WERI-Rb-1 (cell line): ENCODE measurements around the gene ABI3.
"Not testable (repeated sequence)": the region's sequence is repeated elsewhere in the genome, so short reads cannot be mapped to it uniquely, and the experiment has no call there.

Experiments used
- DNase-seq: peaks from one replicate; pipeline ENCODE4 v3.0.0-alpha.2; 2020
- H3K27ac ChIP-seq: fragments of 250-450 bp; sonication (Bioruptor Pico); 2 replicates; pipeline ENCODE4 v1.5.1; 2020; ENCODE audit warnings: mild to moderate bottlenecking, moderate library complexity
- H3K27me3 ChIP-seq: fragments of 250-450 bp; sonication (Bioruptor Pico); 2 replicates; pipeline ENCODE4 v1.5.1; 2021; ENCODE audit warnings: mild to moderate bottlenecking, low read depth, moderate library complexity; ENCODE audit not compliant: insufficient read depth, severe bottlenecking
- H3K36me3 ChIP-seq: fragments of 250-450 bp; sonication (Bioruptor Pico); 2 replicates; pipeline ENCODE4 v1.5.1; 2020; ENCODE audit warnings: mild to moderate bottlenecking, moderate library complexity
- H3K4me3 ChIP-seq: 2 replicates; pipeline ENCODE4 v1.5.1; 2011; ENCODE audit warnings: low read depth, mild to moderate bottlenecking, control low read depth, low read length
- H3K9me3 ChIP-seq: fragments of 250-450 bp; sonication (Bioruptor Pico); 2 replicates; pipeline ENCODE4 v1.5.1; 2021; ENCODE audit warnings: mild to moderate bottlenecking, moderate library complexity; ENCODE audit not compliant: severe bottlenecking
- CTCF ChIP-seq: IDR thresholded peaks from 2 replicates; pipeline ENCODE4 v1.5.1; 2011; ENCODE audit warnings: low read depth, mild to moderate bottlenecking, control low read depth, inconsistent platforms, low read length

The ABI3 gene

GRCh38 chr17:49180303-49180702 lies 30.2 kb upstream of the ABI3 start:
- DNase-seq = peak; percentile 82
- no peak overlapping the region for H3K4me3 ChIP-seq
- peak; percentile 88 for TF ChIP-seq CTCF
- H3K27ac ChIP-seq = no peak overlapping the region
- no peaks in the 10 kb centered on the region for H3K27me3 ChIP-seq
- H3K9me3 ChIP-seq = peaks cover 34% of the 10 kb centered on the region
- H3K36me3 ChIP-seq = no peaks in the 10 kb centered on the region

GRCh38 chr17:49180998-49181635 lies 29.4 kb upstream of the ABI3 start:
- DNase-seq = no peak
- no peak overlapping the region for H3K27ac ChIP-seq
- H3K4me3 ChIP-seq = no peak overlapping the region
- H3K36me3 ChIP-seq = no peaks in the 10 kb centered on the region
- no peaks in the 10 kb centered on the region for H3K27me3 ChIP-seq
- peaks cover 33% of the 10 kb centered on the region for H3K9me3 ChIP-seq
- TF ChIP-seq CTCF = no peak

GRCh38 chr17:49183341-49183740 lies 27.2 kb upstream of the ABI3 start:
- peaks cover 26% of the 10 kb centered on the region for H3K9me3 ChIP-seq
- H3K4me3 ChIP-seq = no peak overlapping the region
- H3K27me3 ChIP-seq = no peaks in the 10 kb centered on the region
- no peaks in the 10 kb centered on the region for H3K36me3 ChIP-seq
- no peak for DNase-seq
- no peak overlapping the region for H3K27ac ChIP-seq
- no peak for TF ChIP-seq CTCF

- no peaks in the 10 kb centered on the region for H3K27me3 ChIP-seq
- no peaks in the 10 kb centered on the region for H3K36me3 ChIP-seq
- no peak for DNase-seq
- H3K27ac ChIP-seq = no peak overlapping the region
- no peak for TF ChIP-seq CTCF
- H3K9me3 ChIP-seq = peaks cover 26% of the 10 kb centered on the region
- no peak overlapping the region for H3K4me3 ChIP-seq
These were observed 26.7 kb upstream of the ABI3 start for GRCh38 chr17:49183801-49184200.

- H3K4me3 ChIP-seq, H3K27me3 ChIP-seq, DNase-seq, H3K36me3 ChIP-seq, H3K27ac ChIP-seq: not testable (repeated sequence)
- H3K9me3 ChIP-seq = peaks cover 26% of the 10 kb centered on the region
These were observed 26.0 kb upstream of the ABI3 start for GRCh38 chr17:49184522-49184921.

- H3K27me3 ChIP-seq, DNase-seq, H3K36me3 ChIP-seq, H3K27ac ChIP-seq, H3K4me3 ChIP-seq: not testable (repeated sequence)
- H3K9me3 ChIP-seq = peaks cover 26% of the 10 kb centered on the region
These were observed 25.1 kb upstream of the ABI3 start for GRCh38 chr17:49185381-49185780.

- DNase-seq = no peak
- Histone ChIP-seq H3K9me3 (peaks cover 26% of the 10 kb centered on the region), H3K27ac (no peak overlapping the region), H3K36me3 (no peaks in the 10 kb centered on the region; the same call in 1 of the 2 replicates), H3K4me3 (no peak overlapping the region), H3K27me3 (no peaks in the 10 kb centered on the region)
- TF ChIP-seq CTCF = no peak
These were observed 23.2 kb upstream of the ABI3 start for GRCh38 chr17:49187301-49187700.
